HepG2 (cell line): ENCODE results near the gene NOL8. TPM values are rescaled to one million over a fixed set of nuclear protein-coding genes. Genes with fewer than 3 reads are reported as not detected.
A peak's percentile ranks its signal among the peaks of the same experiment; 100 is the strongest.

Experiments used
- ATAC-seq: fragments of 200-7000 bp; cut with Tn5 transposase; 3 replicates; pipeline ENCODE4 v1.9.1; 2020; ENCODE audit warnings: mild to moderate bottlenecking, moderate library complexity
- BruUV-seq: library from RNA; stranded (reverse); fragments of 400-500 nt; replicated peaks from 2 replicates; lab custom pipeline; 2021; lab: Mats Ljungman, UMichigan
- CTCF ChIA-PET: fragments of 300-600 bp; formaldehyde crosslinking; extraction: SDS; loops from one replicate; lab custom pipeline; 2021; ENCODE audit warnings: low total read pairs, inconsistent platforms, low intra/inter-chr PET ratio; lab: Yijun Ruan, JAX
- POLR2A ChIA-PET: fragments of 350-600 bp; sonication (Branson Sonifier 250); formaldehyde crosslinking; loops from one replicate; lab custom pipeline; 2020; ENCODE audit warnings: antibody characterized with exemption, inconsistent platforms; lab: Yijun Ruan, JAX
- DNase-seq: peaks from one replicate; pipeline ENCODE4 v3.0.0-alpha.2; 2015; ENCODE audit warnings: low spot score
- FAIRE-seq: peaks from 3 replicates; lab custom pipeline; 2011; peaks lifted over from hg19 to GRCh38; lab: Jason Lieb, UNC
- H2AFZ ChIP-seq: one replicate; pipeline ENCODE4 v1.6.1; 2011; ENCODE audit warnings: low read length, inconsistent platforms
- H3K27ac ChIP-seq: fragments of 300-600 bp; 3 replicates; pipeline ENCODE4 v1.8.0; 2011; ENCODE audit warnings: mixed run types, mild to moderate bottlenecking, mixed read lengths, low read length, inconsistent platforms; ENCODE audit not compliant: insufficient read depth; ENCODE audit errors: extremely low read length
- H3K27me3 ChIP-seq, 2 experiments: fragments of 200-600 bp in 1 of 2; 2 replicates in 1 of 2; 3 replicates in 1 of 2; pipeline versions ENCODE4 v1.6.0 to v1.8.0; 2011; ENCODE audit warnings: low read length in 2 of 2, mild to moderate bottlenecking in 2 of 2, moderate library complexity in 2 of 2, inconsistent platforms in 1 of 2; ENCODE audit not compliant: insufficient read depth in 2 of 2, control insufficient read depth in 1 of 2
- H3K36me3 ChIP-seq, 2 experiments: fragments of 200-600 bp in 1 of 2; replicated peaks in 1 of 2; 2 replicates in 1 of 2; 3 replicates in 1 of 2; pipeline versions ENCODE4 v1.5.1 to v1.8.0; 2011; ENCODE audit warnings: low read length in 2 of 2, inconsistent platforms in 1 of 2; ENCODE audit not compliant: insufficient read depth in 2 of 2, control insufficient read depth in 1 of 2
- H3K4me1 ChIP-seq: 2 replicates; pipeline ENCODE4 v1.5.1; 2012; ENCODE audit warnings: low read length, inconsistent platforms; ENCODE audit not compliant: insufficient read depth
- H3K4me2 ChIP-seq: 2 replicates; pipeline ENCODE4 v1.6.0; 2011; ENCODE audit warnings: low read depth, low read length, inconsistent platforms
- H3K4me3 ChIP-seq, 3 experiments: fragments of 200-600 bp in 1 of 3; sonication (generic), shearing (Covaris generic) in 1 of 3; replicated peaks in 1 of 3; 2 replicates each; pipeline ENCODE4 v1.5.1; 2011 to 2016; ENCODE audit warnings: low read length in 3 of 3, inconsistent platforms in 2 of 3, low read depth in 2 of 3, mild to moderate bottlenecking in 2 of 3, control low read depth in 1 of 3, mixed read lengths in 1 of 3; ENCODE audit not compliant: insufficient read depth in 1 of 3
- H3K79me2 ChIP-seq: one replicate; pipeline ENCODE4 v1.6.1; 2011; ENCODE audit warnings: low read length, inconsistent platforms; ENCODE audit not compliant: insufficient read depth
- H3K9ac ChIP-seq: 2 replicates; pipeline ENCODE4 v1.6.0; 2011; ENCODE audit warnings: mild to moderate bottlenecking, low read depth, low read length, inconsistent platforms; ENCODE audit not compliant: insufficient read depth
- H3K9me3 ChIP-seq: 2 replicates; pipeline ENCODE4 v1.5.1; 2012; ENCODE audit warnings: mild to moderate bottlenecking, low read length
- H4K20me1 ChIP-seq: 2 replicates; pipeline ENCODE4 v1.6.0; 2011; ENCODE audit warnings: inconsistent platforms, mild to moderate bottlenecking, low read length, moderate library complexity; ENCODE audit not compliant: insufficient read depth
- CEBPB ChIP-seq: IDR thresholded peaks from 2 replicates; pipeline ENCODE4 v1.6.1; 2011; ENCODE audit warnings: low read depth, low read length, improper control_type of control experiment, borderline replicate concordance
- GATAD1 ChIP-seq: IDR thresholded peaks from 2 replicates; pipeline ENCODE4 v1.6.1; 2016; ENCODE audit warnings: missing genetic modification reagents, missing compliant biosample characterization
- KAT8 ChIP-seq: IDR thresholded peaks from 2 replicates; pipeline ENCODE4 v1.6.1; 2016; ENCODE audit warnings: missing genetic modification reagents, missing compliant biosample characterization
- MAFK ChIP-seq, 2 experiments: IDR thresholded peaks in 1 of 2; conservative IDR thresholded peaks in 1 of 2; 2 replicates each; pipeline ENCODE4 v1.6.1; 2011; ENCODE audit warnings: improper control_type of control experiment in 2 of 2, low read length in 2 of 2
- MLLT10 ChIP-seq: sonication (generic); formaldehyde crosslinking; IDR thresholded peaks from 2 replicates; pipeline ENCODE4 v1.4.0; 2020; ENCODE audit warnings: missing genetic modification reagents
- MXI1 ChIP-seq: IDR thresholded peaks from 3 replicates; pipeline ENCODE4 v1.6.1; 2012; ENCODE audit warnings: low read depth, low read length, inconsistent platforms, borderline replicate concordance
- NR2F6 ChIP-seq, 2 experiments: IDR thresholded peaks; 2 replicates each; pipeline ENCODE4 v1.6.1; 2016; ENCODE audit warnings: antibody characterized with exemption in 1 of 2, mild to moderate bottlenecking in 1 of 2
- RBFOX2 ChIP-seq: fragments of 200-400 bp; formaldehyde crosslinking; IDR thresholded peaks from 2 replicates; pipeline ENCODE4 v1.6.1; 2017; ENCODE audit warnings: low read depth, mild to moderate bottlenecking, low read length
- WGBS: methylation state at CpG from one replicate; pipeline ENCODE4 v1.1.6; 2017; ENCODE audit warnings: low lambda C conversion rate; 5-methylcytosine and 5-hydroxymethylcytosine counted together
- in situ Hi-C: cut with HindIII; loops from 2 replicates; pipeline ENCODE4 v1.10.0; 2017; ENCODE audit warnings: low pct_unique_long_range_greater_than_20kb; ENCODE audit not compliant: extremely low pct_ligation_motif_present
- intact Hi-C: fragments of 100-400 bp; cut with micrococcal nuclease; formaldehyde crosslinking; loops from one replicate; pipeline ENCODE4 v1.10.0; 2022; ENCODE audit not compliant: unreplicated experiment
- polyA plus RNA-seq, 8 experiments: library from polyadenylated mRNA; depleted of rRNA in 3 of 8; stranded (reverse) in 7 of 8; unstranded in 1 of 8; fragments of >200 nt; fragmentation: Illumina TruSeq in 4 of 8; extraction: Trizol in 4 of 8; gene quantifications; 2 replicates each; pipeline versions ENCODE4 v1.2.1 to v1.2.3, GENCODE V29; 2011 to 2016; ENCODE audit warnings: low read depth in 4 of 8, missing spikeins in 1 of 8, mixed read lengths in 1 of 8; ENCODE audit not compliant: insufficient read depth in 1 of 8
- total RNA-seq, 5 experiments: library from RNA; depleted of rRNA; stranded (reverse); fragments of >200 nt; fragmentation: Illumina TruSeq; extraction: Trizol; gene quantifications; 2 replicates each; pipeline ENCODE4 v1.2.3, GENCODE V29; 2016; ENCODE audit warnings: low read depth in 1 of 5
- TF ChIP-seq, protein P1 (sequence below): sonication (generic); formaldehyde crosslinking; IDR thresholded peaks from 2 replicates; pipeline ENCODE4 v1.5.0; 2020; ENCODE audit warnings: missing genetic modification reagents
- TF ChIP-seq, protein P2 (sequence below): sonication (generic); formaldehyde crosslinking; IDR thresholded peaks from 2 replicates; pipeline ENCODE4 v1.4.0; 2020; ENCODE audit warnings: mild to moderate bottlenecking, missing genetic modification reagents, borderline replicate concordance

The NOL8 gene
- total and polyA plus RNA-seq, 2 of the 13 experiments (the other 11 are each of a cell fraction or from before 2014, with no cell fraction given): 12.8 to 36.3 TPM

DNA sequence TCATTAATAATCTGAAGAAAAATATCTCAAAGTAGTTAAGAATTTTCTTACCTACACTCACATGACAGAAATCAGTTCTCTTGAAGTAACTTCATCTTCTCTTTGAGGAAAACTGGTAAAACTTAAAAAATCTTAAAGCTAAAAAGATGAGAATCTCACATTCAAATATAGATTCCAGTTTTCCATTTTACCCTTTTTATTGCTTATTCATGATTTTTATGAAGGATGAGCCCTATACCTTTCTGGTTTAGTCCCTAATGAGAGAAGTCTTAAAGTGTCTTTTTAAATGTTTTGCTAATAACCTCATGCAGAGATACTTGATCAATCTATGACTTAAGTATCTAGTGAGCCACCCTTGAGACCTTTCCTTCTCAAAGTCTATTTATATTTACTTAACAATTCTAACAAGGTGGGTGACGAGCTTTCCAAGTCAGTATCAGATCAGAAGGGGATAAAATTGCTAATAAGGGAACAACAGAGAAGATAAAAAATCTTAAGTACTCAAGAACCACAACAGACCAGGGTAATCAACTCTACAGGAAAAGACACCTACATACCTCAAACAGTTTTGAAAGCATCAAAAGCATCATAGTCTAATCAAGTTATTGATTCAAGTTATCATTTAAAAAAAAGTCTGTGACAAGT is 34.2 kb downstream of the NOL8 start:
- in situ Hi-C loops (no loop called here), intact Hi-C loops (no loop called here)
- H3K9me3 ChIP-seq: no peaks in the 10 kb centered on the region
- H3K36me3 ChIP-seq: peaks cover 6 to 57% of the 10 kb centered on the region in 2 experiments
- ChIA-PET CTCF (no interaction called here), POLR2A (interaction anchor here (0.8 kb wide), 1 partner anchor 152 kb away, joined by 4 read pairs; no protein-coding TSS in a partner anchor)
- H3K4me1 ChIP-seq: peaks cover 36% of the 10 kb centered on the region
- H3K79me2 ChIP-seq: peaks cover 63% of the 10 kb centered on the region
- H3K4me2 ChIP-seq: peak overlapping the region; percentile 99
- peak overlapping the region; percentile 78 to 92 (median 82); a peak in 3 of 6 replicates for H3K4me3 ChIP-seq
- WGBS: 90% methylated on average over 1 of the region's 1 CpG
- no peak overlapping the region for H3K27ac ChIP-seq
- no peak for FAIRE-seq
- no peaks in the 10 kb centered on the region; a peak in 1 of 5 replicates for H3K27me3 ChIP-seq
- ATAC-seq: no peak
- H3K9ac ChIP-seq: no peak overlapping the region
- H4K20me1 ChIP-seq: peaks cover 31% of the 10 kb centered on the region
- DNase-seq: no peak
- TF ChIP-seq MXI1: no peak
- TF ChIP-seq NR2F6 (IDR thresholded peaks at IDR 0.05): no peak
- no peak for TF ChIP-seq NR2F6 (CRISPR knock-in tag; IDR thresholded peaks at IDR 0.05)
- TF ChIP-seq MAFK (conservative IDR thresholded peaks at IDR 0.05 in 1 of 2, IDR thresholded peaks at IDR 0.05 in 1 of 2; ENCODE audit: low read length in 2 of 2): 0 out of 4 replicates have a peak, but pooled peaks of 1 of the 2 experiments have one; percentile 15
- no peak for TF ChIP-seq CEBPB
- TF ChIP-seq RBFOX2: peak; percentile 53; the same call in 1 of the 2 replicates
- H2AFZ ChIP-seq: no peak overlapping the region
- BruUV-seq: no TSS peak

DNA sequence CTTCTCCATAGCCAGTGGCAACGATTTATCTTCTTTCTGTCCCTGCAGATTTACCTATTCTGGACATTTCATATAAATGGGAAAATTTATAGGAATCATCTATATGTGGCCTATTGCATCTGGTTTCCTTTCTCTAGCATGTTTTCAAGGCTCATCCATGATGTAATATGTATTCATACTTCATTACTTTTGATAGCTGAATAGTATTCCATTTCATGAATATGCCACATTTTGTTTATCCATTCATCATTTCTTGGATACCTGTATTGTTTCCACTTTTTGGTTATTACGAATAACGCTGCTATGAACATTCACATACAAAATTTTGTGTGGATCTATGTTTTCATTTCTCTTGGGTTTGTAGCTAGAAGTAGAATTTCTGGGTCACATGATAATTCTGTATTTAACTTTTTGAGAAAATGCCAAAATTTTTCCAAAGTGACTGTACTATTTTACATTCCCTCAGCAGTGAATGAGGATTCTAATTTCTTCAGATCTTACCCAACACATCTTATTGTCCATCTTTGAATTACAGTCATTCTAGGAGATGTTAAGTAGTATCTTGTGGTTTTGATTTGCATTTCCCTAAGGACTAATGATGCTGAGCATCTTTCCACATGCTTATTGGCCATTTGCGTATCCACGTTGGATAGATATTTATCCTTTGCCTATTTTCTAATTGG is 35.3 kb downstream of the NOL8 start:
- Histone ChIP-seq H3K4me3 (no peak overlapping the region; a peak in 1 of 6 replicates), H3K9me3 (no peaks in the 10 kb centered on the region), H3K79me2 (peaks cover 73% of the 10 kb centered on the region), H3K4me2 (no peak overlapping the region), H4K20me1 (peaks cover 37% of the 10 kb centered on the region)
- in situ Hi-C loops (no loop called here), intact Hi-C loops (loop anchor here (5.0 kb wide), 1 partner anchor 38 kb away; no protein-coding TSS in a partner anchor)
- no TSS peak for BruUV-seq
- no peak for FAIRE-seq
- no peak for ATAC-seq
- 94% methylated on average over 5 of the region's 5 CpGs for WGBS
- CTCF ChIA-PET: no interaction called here
- no peak for TF ChIP-seq GATAD1 (CRISPR knock-in tag)
- no peak for TF ChIP-seq KAT8 (CRISPR knock-in tag)
- TF ChIP-seq, protein P1, sequence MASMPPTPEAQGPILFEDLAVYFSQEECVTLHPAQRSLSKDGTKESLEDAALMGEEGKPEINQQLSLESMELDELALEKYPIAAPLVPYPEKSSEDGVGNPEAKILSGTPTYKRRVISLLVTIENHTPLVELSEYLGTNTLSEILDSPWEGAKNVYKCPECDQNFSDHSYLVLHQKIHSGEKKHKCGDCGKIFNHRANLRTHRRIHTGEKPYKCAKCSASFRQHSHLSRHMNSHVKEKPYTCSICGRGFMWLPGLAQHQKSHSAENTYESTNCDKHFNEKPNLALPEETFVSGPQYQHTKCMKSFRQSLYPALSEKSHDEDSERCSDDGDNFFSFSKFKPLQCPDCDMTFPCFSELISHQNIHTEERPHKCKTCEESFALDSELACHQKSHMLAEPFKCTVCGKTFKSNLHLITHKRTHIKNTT (CRISPR knock-in tag): no peak
- TF ChIP-seq, protein P2, sequence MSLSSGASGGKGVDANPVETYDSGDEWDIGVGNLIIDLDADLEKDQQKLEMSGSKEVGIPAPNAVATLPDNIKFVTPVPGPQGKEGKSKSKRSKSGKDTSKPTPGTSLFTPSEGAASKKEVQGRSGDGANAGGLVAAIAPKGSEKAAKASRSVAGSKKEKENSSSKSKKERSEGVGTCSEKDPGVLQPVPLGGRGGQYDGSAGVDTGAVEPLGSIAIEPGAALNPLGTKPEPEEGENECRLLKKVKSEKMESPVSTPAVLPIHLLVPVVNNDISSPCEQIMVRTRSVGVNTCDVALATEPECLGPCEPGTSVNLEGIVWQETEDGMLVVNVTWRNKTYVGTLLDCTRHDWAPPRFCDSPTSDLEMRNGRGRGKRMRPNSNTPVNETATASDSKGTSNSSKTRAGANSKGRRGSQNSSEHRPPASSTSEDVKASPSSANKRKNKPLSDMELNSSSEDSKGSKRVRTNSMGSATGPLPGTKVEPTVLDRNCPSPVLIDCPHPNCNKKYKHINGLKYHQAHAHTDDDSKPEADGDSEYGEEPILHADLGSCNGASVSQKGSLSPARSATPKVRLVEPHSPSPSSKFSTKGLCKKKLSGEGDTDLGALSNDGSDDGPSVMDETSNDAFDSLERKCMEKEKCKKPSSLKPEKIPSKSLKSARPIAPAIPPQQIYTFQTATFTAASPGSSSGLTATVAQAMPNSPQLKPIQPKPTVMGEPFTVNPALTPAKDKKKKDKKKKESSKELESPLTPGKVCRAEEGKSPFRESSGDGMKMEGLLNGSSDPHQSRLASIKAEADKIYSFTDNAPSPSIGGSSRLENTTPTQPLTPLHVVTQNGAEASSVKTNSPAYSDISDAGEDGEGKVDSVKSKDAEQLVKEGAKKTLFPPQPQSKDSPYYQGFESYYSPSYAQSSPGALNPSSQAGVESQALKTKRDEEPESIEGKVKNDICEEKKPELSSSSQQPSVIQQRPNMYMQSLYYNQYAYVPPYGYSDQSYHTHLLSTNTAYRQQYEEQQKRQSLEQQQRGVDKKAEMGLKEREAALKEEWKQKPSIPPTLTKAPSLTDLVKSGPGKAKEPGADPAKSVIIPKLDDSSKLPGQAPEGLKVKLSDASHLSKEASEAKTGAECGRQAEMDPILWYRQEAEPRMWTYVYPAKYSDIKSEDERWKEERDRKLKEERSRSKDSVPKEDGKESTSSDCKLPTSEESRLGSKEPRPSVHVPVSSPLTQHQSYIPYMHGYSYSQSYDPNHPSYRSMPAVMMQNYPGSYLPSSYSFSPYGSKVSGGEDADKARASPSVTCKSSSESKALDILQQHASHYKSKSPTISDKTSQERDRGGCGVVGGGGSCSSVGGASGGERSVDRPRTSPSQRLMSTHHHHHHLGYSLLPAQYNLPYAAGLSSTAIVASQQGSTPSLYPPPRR: no peak
- no peak for TF ChIP-seq MLLT10 (CRISPR knock-in tag)
- TF ChIP-seq, all 625 proteins: peak for 0
- no peak overlapping the region for H3K9ac ChIP-seq
- no peak for DNase-seq
- no peak overlapping the region for H2AFZ ChIP-seq
- no peak overlapping the region for H3K27ac ChIP-seq
- H3K36me3 ChIP-seq: peaks cover 6 to 67% of the 10 kb centered on the region in 2 experiments
- no peaks in the 10 kb centered on the region; a peak in 1 of 5 replicates for H3K27me3 ChIP-seq
- POLR2A ChIA-PET: interaction anchor here (0.8 kb wide), 1 partner anchor 150 kb away, joined by 3 read pairs; no protein-coding TSS in a partner anchor
- H3K4me1 ChIP-seq: peaks cover 30% of the 10 kb centered on the region
